GM20000 (cell line): ENCODE data around the gene MRPS5.

Experiments used
- DNase-seq: peaks from one replicate; pipeline ENCODE4 v3.0.0; 2012; ENCODE audit warnings: low spot score
- CTCF ChIP-seq: IDR thresholded peaks from 2 replicates; pipeline ENCODE4 v1.5.1; 2012; ENCODE audit warnings: mild to moderate bottlenecking, control low read depth; ENCODE audit errors: extremely low read depth, missing control alignments

The MRPS5 gene

GRCh38 chr2:95063086-95063958 is 58.3 kb downstream of the MRPS5 start:
- no peak for TF ChIP-seq CTCF
- peak; percentile 54 for DNase-seq

GRCh38 chr2:95062242-95063085 is 59.1 kb downstream of the MRPS5 start:
- TF ChIP-seq CTCF: no peak
- DNase-seq: no peak

GRCh38 chr2:95061601-95062183 is 59.9 kb downstream of the MRPS5 start:
- DNase-seq: no peak
- no peak for TF ChIP-seq CTCF

GRCh38 chr2:95061119-95061512 is 60.5 kb downstream of the MRPS5 start:
- no peak for TF ChIP-seq CTCF
- no peak for DNase-seq

- TF ChIP-seq CTCF: no peak
- DNase-seq: no peak
These were observed 61.0 kb downstream of the MRPS5 start for GRCh38 chr2:95060446-95061118.

- TF ChIP-seq CTCF: no peak
- no peak for DNase-seq
These were observed 61.8 kb downstream of the MRPS5 start for GRCh38 chr2:95059656-95060370.
